ENCODE data around the gene EPO. TPM values are rescaled to one million over a fixed set of nuclear protein-coding genes. Genes with fewer than 3 reads are reported as not detected.

EPO gene
- total RNA-seq, 1 experiment from 2014 or later, result 0.30 TPM

DNA sequence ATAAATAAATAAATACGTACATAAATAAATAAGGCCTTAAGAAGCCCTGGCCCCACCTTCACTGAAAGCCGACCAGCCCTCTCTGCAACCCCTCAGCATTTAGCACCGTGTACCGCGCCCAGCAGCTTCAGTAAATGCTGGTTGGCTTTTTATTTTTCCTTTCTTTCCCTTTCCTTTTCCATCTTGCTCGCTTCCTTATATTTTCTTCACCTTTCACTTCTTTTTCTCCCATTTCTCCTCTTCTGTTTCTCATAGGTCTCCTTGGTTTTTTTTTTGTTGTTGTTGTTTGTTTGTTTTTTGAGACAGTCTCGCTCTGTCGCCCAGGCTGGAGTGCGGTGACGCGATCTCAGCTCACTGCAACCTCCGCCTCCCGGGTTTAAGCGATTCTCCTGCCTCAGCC lies 24.3 kb downstream of the EPO start:
- no peaks in the 10 kb centered on the region for H3K79me2 ChIP-seq (ENCODE audit: insufficient read depth, low read length)
- ChIA-PET RAD21 (ENCODE audit: low non-redundant PET in 1 of 2, low total read pairs in 2 of 2, uncharacterized antibody in 2 of 2, unreplicated experiment in 2 of 2) (no interaction called here), POLR2A (interaction anchor here (1.0 to 1.4 kb wide), 3 partner anchors 16 to 39 kb away, joined by 3 to 8 read pairs (median 4); partner anchors contain the start of gene POP7), CTCF (interaction anchor here (1.2 to 1.3 kb wide), 2 partner anchors 19 to 39 kb away, joined by 5 to 9 read pairs; partner anchors contain the start of gene POP7)
- ATAC-seq (no peak), DNase-seq (ENCODE audit: low read depth, low spot score) (no peak)
- H3K4me3 ChIP-seq (replicated peaks in 1 of 2; ENCODE audit: low read depth in 1 of 2, low read length in 2 of 2), result peak overlapping the region in 1 of 2 experiments; percentile 59; a peak in 1 of 4 replicates
- no peaks in the 10 kb centered on the region for H3K36me3 ChIP-seq (ENCODE audit: control insufficient read depth in 1 of 2, insufficient read depth in 2 of 2, low read length in 2 of 2)
- no peaks in the 10 kb centered on the region for H3K9me2 ChIP-seq (ENCODE audit: insufficient read depth)
- H3K27ac ChIP-seq (ENCODE audit: low read depth, low read length), result no peak overlapping the region
- no TSS peak for BruUV-seq (replicated peaks)
- H3K4me2 ChIP-seq (ENCODE audit: low read length), result peak overlapping the region; percentile 84
- H2AFZ ChIP-seq (ENCODE audit: low read depth, low read length, poor library complexity, severe bottlenecking), result no peak overlapping the region
- H3K4me1 ChIP-seq (ENCODE audit: control insufficient read depth in 1 of 2, insufficient read depth in 2 of 2, low read length in 2 of 2), result peaks cover 0 to 9% of the 10 kb centered on the region in 2 experiments; a peak in 2 of 4 replicates
- TF ChIP-seq POLR2AphosphoS5 (IDR thresholded peaks at IDR 0.05; ENCODE audit: low read depth, low read length) (no peak), SIN3A (IDR thresholded peaks at IDR 0.05; ENCODE audit: low read depth) (no peak), POLR2A (IDR thresholded peaks at IDR 0.05; ENCODE audit: borderline replicate concordance, extremely low read depth, insufficient read depth, insufficient read length) (no peak), ZNF274 (IDR thresholded peaks at IDR 0.05; ENCODE audit: low read depth, low read length) (no peak), SP1 (IDR thresholded peaks at IDR 0.05; ENCODE audit: low read depth) (no peak), FOSL1 (IDR thresholded peaks at IDR 0.05; ENCODE audit: low read depth) (no peak), SRF (IDR thresholded peaks at IDR 0.05; ENCODE audit: low read depth) (no peak), EGR1 (IDR thresholded peaks at IDR 0.05; ENCODE audit: low read depth) (no peak), ZFX (IDR thresholded peaks at IDR 0.05) (no peak), EZH2 (IDR thresholded peaks at IDR 0.05) (no peak), RAD21 (IDR thresholded peaks at IDR 0.05; ENCODE audit: low read depth) (no peak)
- TF ChIP-seq, protein P1, sequence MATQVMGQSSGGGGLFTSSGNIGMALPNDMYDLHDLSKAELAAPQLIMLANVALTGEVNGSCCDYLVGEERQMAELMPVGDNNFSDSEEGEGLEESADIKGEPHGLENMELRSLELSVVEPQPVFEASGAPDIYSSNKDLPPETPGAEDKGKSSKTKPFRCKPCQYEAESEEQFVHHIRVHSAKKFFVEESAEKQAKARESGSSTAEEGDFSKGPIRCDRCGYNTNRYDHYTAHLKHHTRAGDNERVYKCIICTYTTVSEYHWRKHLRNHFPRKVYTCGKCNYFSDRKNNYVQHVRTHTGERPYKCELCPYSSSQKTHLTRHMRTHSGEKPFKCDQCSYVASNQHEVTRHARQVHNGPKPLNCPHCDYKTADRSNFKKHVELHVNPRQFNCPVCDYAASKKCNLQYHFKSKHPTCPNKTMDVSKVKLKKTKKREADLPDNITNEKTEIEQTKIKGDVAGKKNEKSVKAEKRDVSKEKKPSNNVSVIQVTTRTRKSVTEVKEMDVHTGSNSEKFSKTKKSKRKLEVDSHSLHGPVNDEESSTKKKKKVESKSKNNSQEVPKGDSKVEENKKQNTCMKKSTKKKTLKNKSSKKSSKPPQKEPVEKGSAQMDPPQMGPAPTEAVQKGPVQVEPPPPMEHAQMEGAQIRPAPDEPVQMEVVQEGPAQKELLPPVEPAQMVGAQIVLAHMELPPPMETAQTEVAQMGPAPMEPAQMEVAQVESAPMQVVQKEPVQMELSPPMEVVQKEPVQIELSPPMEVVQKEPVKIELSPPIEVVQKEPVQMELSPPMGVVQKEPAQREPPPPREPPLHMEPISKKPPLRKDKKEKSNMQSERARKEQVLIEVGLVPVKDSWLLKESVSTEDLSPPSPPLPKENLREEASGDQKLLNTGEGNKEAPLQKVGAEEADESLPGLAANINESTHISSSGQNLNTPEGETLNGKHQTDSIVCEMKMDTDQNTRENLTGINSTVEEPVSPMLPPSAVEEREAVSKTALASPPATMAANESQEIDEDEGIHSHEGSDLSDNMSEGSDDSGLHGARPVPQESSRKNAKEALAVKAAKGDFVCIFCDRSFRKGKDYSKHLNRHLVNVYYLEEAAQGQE (IDR thresholded peaks at IDR 0.05; ENCODE audit: low read depth), result no peak
- TF ChIP-seq, protein P2, sequence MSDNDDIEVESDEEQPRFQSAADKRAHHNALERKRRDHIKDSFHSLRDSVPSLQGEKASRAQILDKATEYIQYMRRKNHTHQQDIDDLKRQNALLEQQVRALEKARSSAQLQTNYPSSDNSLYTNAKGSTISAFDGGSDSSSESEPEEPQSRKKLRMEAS (IDR thresholded peaks at IDR 0.05), result no peak
- no peaks in the 10 kb centered on the region for H3K27me3 ChIP-seq (ENCODE audit: insufficient read depth, low read length)
- no peaks in the 10 kb centered on the region for H4K20me1 ChIP-seq (ENCODE audit: insufficient read depth)
- no peak overlapping the region for H3K9ac ChIP-seq (ENCODE audit: low read length)
- intact Hi-C loops (cut with micrococcal nuclease), result loop anchor here (2.0 kb wide), 1 partner anchor 16 kb away; no protein-coding TSS in a partner anchor
- H3K9me3 ChIP-seq (ENCODE audit: control insufficient read depth in 1 of 2, insufficient read depth in 1 of 2, low read depth in 1 of 2, low read length in 2 of 2), result no peaks in the 10 kb centered on the region
